Activated naive CD4-positive, alpha-beta T cell treated with Interleukin-2 at 50 U/mL for 16 hours (primary cell): ENCODE data around the gene KLHL42.
A peak's percentile ranks its signal among the peaks of the same experiment; 100 is the strongest.
"Not testable (repeated sequence)": the region's sequence is repeated elsewhere in the genome, so short reads cannot be mapped to it uniquely, and the experiment has no call there.

Source experiments
- DNase-seq: peaks from one replicate; pipeline ENCODE4 v3.0.0-alpha.2; 2020

The KLHL42 gene

GRCh38 chr12:27779920-27780611 is at the start of gene KLHL42, which contains the start of gene MANSC4:
Gene KLHL42 (plus strand): TSS chr12:27780233. CDS start chr12:27780331, 98 bp downstream.
Gene MANSC4 (minus strand): TSS chr12:27780236. CDS start chr12:27771276, 8,960 bp downstream.
- peak; percentile 67 for DNase-seq

DNA sequence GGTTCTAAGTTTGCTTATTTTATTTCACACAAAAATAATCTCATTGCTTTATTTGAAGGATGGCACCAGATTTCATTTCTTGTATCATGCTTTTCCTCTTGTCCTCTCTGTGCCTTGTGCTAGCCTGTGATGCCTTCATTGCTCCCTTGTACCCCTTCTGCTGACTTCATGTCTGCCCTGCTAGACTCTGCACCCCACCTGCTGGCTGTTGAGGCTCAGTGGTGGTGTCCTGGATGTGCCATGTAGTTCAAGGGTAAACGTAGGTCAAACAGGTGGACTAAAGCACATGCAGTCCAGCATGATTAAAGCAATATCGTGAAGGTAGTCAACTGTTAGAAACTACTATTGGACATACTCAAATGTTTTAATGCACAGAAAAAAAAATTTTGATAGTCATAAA is 47.8 kb upstream of the KLHL42 start:
- DNase-seq = no peak

- DNase-seq = peak; percentile 34
These were observed 46.9 kb upstream of the KLHL42 start for GRCh38 chr12:27733052-27733656.

GRCh38 chr12:27733791-27734190 is 46.2 kb upstream of the KLHL42 start:
- no peak for DNase-seq

GRCh38 chr12:27734321-27734720 is 45.7 kb upstream of the KLHL42 start:
- not testable (repeated sequence) for DNase-seq

DNA sequence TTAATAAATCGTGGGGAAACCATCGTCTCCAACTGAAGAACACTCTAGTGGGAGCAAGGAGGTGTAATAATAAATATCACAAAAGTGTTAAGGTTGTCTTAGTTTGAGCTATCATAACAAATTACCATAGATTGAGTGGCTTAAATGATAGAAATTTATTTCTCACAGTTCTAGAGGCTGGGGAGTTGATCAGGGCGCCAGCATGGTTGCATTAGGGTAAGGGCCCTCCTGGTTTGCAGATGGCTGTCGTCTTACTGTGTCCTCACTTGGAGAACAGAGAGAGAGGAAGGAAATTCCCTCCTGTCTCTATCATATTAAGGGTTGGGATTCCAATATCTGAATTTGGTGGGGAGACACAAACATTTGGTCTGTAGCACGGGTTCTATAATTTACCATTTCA is 36.4 kb upstream of the KLHL42 start:
- no peak for DNase-seq

DNA sequence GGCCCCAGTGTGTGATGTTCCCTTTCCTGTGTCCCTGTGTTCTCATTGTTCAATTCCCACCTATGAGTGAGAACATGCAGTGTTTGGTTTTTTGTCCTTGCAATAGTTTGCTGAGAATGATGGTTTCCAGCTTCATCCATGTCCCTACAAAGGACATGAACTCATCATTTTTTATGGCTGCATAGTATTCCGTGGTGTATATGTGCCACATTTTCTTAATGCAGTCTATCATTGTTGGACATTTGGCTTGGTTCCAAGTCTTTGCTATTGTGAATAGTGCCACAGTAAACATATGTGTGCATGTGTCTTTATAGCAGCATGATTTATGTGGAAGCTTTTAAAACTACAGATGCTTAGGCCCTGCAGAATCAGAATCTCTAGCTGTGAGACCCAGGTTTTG is 34.3 kb upstream of the KLHL42 start:
- DNase-seq = not testable (repeated sequence)

DNA sequence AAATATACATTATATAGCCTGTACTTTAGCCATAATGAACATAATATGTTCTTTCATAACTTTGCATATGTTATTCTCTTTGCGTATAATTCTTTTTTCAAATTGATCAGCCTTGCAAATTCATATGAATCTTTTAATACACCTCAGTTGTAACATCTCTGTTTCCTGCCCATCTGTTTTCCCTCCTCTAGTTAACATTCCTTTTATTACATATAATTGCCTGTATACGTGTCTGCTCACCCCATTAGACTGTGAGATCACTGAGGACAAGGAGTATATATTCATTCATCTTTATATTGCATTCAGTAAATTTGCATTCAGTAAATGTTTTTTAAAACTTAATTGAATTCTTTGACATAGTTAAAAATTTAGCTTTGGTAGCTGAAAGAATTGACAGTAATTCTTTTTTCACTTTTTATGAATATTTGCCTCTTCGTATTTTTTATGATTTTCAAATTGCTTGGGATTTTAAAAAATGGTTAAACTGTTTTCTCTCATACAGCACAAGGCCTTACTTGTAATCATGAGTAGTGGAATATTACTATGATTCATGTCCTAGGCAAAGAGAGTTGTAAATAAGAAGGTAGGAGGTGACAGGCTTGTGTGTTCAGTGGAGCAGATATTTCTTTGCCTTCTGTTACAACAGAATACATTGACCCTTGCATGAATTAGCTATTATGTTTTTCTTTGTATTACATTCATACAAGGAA is 32.8 kb upstream of the KLHL42 start:
- no peak for DNase-seq

DNA sequence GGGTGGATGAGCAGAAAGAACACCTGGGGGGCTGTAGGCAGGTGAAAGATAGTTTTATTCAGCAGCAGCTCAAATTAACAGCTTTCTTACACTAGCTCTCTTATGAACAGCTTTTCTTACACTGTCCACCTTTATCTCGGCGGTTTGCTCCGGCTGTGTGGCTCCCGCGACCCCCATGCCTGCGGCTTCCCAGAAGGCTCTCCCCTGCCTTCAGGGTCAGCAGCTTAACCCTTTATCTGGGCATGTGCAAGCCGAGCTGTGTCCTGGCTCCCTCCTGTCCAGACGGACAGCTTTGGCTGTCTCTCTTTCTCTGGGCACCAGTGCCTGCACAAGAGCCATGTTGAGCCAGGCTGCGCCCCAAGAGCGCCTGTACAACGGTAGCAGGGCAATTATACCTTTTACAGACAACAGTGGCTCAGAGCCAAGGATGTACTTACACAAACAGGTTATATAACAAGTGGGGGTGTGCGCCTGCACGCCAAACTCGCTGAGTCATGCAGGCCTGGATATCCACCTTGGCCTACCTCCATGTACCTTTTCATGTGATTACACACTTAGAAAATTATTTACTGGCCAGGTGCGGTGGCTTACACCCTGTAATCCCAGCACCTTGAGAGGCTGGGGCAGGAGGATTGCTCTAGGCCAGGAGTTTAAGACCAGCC is 28.5 kb upstream of the KLHL42 start:
- no peak for DNase-seq

- no peak for DNase-seq
These were observed 25.2 kb upstream of the KLHL42 start for GRCh38 chr12:27754795-27755194.

GRCh38 chr12:27756670-27757195 is 23.3 kb upstream of the KLHL42 start:
- DNase-seq = no peak

DNA sequence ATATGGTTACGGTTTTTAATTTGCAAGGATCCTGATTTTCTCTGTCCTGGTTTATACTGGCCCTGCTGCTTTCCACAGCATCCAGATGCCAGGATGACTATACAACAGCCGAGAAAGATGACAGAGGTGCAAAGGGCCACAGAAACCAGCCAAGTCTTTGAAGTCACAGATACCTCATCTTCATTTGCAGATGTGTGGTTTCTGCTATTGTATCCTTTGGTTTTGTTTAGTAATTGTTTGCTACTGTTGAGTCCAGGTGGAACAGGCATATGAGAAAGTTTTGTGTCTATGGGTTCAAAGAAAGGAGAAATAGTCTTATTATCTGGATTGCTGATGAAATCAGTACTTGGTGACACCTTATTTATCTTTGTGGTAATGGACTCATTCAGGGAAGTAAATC is 17.3 kb upstream of the KLHL42 start:
- no peak for DNase-seq

DNA sequence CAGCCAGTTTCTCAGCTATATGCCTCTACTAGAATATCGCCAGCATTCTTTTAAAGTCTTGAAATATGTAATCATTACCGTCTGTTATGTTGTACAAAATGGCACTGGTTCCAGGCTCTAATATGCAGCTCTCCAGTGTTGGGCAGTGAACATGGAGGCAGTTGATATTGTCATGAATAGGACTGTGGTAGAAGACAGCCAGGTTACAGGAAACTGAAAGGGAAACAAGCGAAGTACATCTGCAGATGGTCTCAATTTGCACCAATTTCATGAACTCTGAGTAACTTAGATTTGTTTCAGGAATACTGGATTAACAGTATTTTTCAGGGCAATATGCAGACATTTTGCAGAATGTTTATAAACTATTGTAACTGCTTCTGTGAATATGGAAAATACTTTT is 13.4 kb upstream of the KLHL42 start:
- DNase-seq = no peak

DNA sequence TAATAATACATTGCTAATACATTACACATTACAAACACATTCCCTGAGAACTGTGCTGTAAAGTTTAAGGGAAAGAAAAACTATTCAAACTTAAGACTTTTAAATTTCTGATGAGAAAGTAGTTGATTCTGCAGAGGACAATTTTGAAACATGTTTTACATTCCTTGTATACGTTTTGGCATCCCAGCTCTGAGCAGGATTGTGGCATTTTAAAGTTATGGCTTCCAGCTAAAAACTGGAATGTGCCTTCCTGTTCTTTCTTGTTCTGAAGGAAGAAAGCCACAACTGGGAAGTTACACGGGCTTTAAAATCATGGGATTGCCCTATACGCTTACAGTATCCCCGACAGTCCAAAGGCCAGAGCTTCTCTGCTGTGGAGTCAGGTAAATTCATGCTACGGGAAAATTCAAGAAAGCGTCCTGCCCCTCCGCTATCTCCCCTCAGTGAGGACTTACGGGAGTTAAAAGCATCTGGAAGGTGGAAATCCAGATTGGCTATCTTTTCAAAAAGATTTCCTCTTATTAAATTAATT is 10.8 kb upstream of the KLHL42 start:
- DNase-seq = no peak

DNA sequence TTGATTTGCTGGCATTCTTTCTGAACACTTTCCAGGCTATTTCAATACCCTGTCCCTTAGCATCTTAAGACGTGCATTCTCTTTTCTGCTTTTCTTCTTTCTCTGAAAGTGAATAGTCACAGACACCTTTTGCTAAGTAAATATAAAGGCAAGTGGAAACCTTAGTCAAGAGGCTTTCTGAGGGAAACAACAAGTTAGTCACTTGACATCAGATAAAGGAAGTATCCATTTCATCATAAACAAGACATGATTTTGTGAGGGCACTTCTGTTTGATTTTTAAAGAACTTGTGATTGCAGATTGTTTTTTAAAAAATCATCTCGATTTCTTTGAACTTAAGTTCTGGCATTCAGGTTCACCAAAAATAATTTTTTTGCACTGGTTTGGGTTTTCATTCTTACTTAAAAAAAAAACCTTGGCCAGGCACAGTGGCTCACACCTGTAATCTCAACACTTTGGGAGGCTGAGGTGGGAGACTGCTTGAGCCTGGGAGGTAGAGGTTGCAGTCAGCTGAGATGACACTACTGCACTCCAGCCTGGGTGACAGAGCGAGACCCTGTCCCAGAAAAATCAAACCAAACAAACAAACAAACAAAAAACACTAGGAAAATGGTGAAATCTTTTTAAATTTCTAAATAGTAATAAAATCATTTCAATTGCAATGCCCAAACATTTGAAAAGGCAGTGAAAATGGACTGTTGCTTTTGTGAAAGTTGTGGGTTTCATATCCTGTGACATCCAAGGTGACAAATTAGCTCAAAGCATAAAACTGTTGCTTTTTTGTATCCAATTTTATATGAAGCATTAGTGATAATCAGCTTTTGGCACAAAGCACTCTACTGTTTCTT is 8.3 kb upstream of the KLHL42 start:
- DNase-seq = no peak

DNA sequence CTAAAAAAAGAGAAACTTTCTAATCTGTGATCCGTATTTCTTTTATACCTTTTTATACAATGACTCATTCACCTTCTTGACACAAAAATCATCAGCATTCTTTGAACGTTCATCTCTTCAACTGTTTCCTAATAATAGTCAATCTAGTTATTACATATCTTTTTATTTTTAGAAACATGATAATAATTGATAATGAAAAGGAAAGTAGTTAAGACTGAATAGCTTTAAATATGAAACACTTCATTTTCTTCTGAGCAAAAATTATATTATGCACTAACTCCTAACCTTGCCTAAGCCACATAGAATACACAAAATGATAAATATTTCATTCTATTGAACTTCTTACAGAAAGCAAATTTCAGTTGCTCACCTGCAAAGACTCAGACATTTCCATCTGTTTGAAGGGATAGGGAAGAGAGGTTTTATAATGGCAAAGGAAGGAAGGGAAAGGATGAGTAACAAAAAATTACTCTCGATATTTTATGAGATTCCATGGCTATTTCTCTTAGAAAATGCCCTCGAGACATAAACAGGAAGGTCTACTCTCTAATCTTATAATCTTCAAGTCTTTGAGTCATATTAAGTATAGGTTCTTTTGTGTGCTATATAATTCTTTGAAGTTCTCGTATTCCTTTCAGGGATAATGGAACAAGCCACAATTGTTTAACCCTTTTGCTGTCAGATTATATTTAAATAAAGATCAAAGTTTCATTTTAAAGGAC is 7.5 kb upstream of the KLHL42 start:
- no peak for DNase-seq

DNA sequence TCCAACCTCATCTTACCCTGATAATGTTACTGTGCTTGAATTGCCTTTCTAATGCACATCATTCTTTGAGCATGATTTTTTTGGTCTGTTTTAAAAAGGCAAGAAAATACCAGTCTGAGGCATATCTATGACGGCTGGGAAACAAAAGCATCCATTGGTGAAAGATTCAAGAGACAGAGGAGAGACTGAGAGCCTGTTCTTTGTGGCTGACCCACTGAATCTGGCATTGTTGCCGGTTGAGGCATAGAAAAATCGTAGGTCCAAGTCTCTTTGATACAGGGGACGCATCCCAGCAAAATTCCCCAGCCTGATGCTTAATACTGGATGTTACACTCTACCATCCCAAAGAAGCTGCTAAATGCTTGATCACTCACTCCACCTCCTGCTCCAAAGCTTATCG is 2.9 kb upstream of the KLHL42 start:
- no peak for DNase-seq

DNA sequence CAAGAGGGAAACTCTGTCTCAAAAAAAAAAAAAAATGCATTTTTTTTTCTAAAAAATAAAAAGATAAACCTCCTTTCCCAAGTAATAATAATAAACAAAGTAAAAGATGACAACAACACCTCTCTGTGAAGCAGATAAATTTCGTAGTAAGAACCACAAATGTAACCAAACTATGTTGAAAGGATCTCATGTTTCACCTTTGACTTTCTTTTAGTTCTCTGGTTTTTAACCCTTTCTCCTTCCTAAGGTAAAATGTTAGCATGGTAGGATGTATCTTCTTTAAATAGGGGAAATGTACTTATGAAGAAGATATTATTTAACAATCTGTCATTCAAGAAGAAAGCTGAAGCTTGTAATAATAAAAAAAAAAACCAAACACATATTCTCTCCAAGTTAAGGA is 1.8 kb upstream of the KLHL42 start:
- DNase-seq = no peak

GRCh38 chr12:27779416-27779919 is 565 bp upstream of the KLHL42 start:
- peak; percentile 5 for DNase-seq

- DNase-seq = peak; percentile 35
These were observed 777 bp downstream of the KLHL42 start for GRCh38 chr12:27780612-27781408.
